ENCODE results near the gene PER1. TPM values are rescaled to one million over a fixed set of nuclear protein-coding genes. Genes with fewer than 3 reads are reported as not detected.

The PER1 gene
- total and polyA plus RNA-seq, 10 of the 15 experiments (the other 5 are each of a cell fraction or from before 2014, with no cell fraction given) = 0.02 to 25.1 (median 5.4) TPM

GRCh38 chr17:8119581-8120519 is 32.4 kb downstream of the PER1 start (continued):
- TF ChIP-seq E4F1 (IDR thresholded peaks at IDR 0.05; ENCODE audit: borderline replicate concordance, partially characterized antibody) (no peak), CEBPZ (IDR thresholded peaks at IDR 0.05; ENCODE audit: low read depth, low read length) (no peak), HSF1 (IDR thresholded peaks at IDR 0.05; ENCODE audit: low read depth, low read length) (no peak), PBX3 (IDR thresholded peaks at IDR 0.05; ENCODE audit: insufficient replicate concordance, low read depth, low read length) (no peak), LARP7 (IDR thresholded peaks at IDR 0.05) (0 out of 2 replicates have a peak, but pooled peaks have one; percentile 68), IRF5 (IDR thresholded peaks at IDR 0.05; ENCODE audit: borderline replicate concordance) (no peak), SMC3 (IDR thresholded peaks at IDR 0.05; ENCODE audit: borderline replicate concordance, low read length) (no peak), SPI1 (IDR thresholded peaks at IDR 0.05; ENCODE audit: borderline replicate concordance, insufficient read depth, low read depth, low read length) (no peak), ZNF217 (IDR thresholded peaks at IDR 0.05) (peak; percentile 80; the same call in 1 of the 2 replicates), SKIL (IDR thresholded peaks at IDR 0.05; ENCODE audit: low read depth, poor library complexity, severe bottlenecking) (peak; percentile 12), TCF3 (IDR thresholded peaks at IDR 0.05; ENCODE audit: borderline replicate concordance, insufficient read depth, low read depth, low read length) (peak; percentile 57; the same call in 1 of the 2 replicates), DPF2 (IDR thresholded peaks at IDR 0.05) (0 out of 2 replicates have a peak, but pooled peaks have one; percentile 49), MTA2 (IDR thresholded peaks at IDR 0.05; ENCODE audit: low read depth) (peak; percentile 22; the same call in 1 of the 2 replicates), PAX8 (IDR thresholded peaks at IDR 0.05) (no peak)
